HG02610 (cell line): Measurements from ENCODE around the gene PHF20.
A peak's percentile ranks its signal among the peaks of the same experiment; 100 is the strongest.
"Not testable (repeated sequence)": the region's sequence is repeated elsewhere in the genome, so short reads cannot be mapped to it uniquely, and the experiment has no call there.

Experiments used
- ATAC-seq: cut with Tn5 transposase; IDR thresholded peaks from one replicate; pipeline ENCODE4 v1.9.1; 2021; ENCODE audit warnings: mild to moderate bottlenecking, moderate library complexity; ENCODE audit not compliant: unreplicated experiment

The PHF20 gene

GRCh38 chr20:35882427-35883161 lies 110.8 kb downstream of the PHF20 start:
- not testable (repeated sequence) for ATAC-seq

- ATAC-seq, result no peak
Observed at GRCh38 chr20:35883336-35883777, 111.5 kb downstream of the PHF20 start.

- ATAC-seq, result no peak
Observed at GRCh38 chr20:35883778-35884540, 112.1 kb downstream of the PHF20 start.

- no peak for ATAC-seq
Observed at GRCh38 chr20:35884541-35884865, 112.7 kb downstream of the PHF20 start.

- ATAC-seq, result no peak
Observed at GRCh38 chr20:35885212-35885611, 113.4 kb downstream of the PHF20 start.

GRCh38 chr20:35886537-35886936 lies 114.7 kb downstream of the PHF20 start:
- ATAC-seq, result no peak

GRCh38 chr20:35887393-35888064 lies 115.7 kb downstream of the PHF20 start:
- no peak for ATAC-seq

GRCh38 chr20:35888657-35889056 lies 116.8 kb downstream of the PHF20 start:
- no peak for ATAC-seq

GRCh38 chr20:35891375-35891774 lies 119.6 kb downstream of the PHF20 start:
- ATAC-seq, result no peak

GRCh38 chr20:35892871-35893270 lies 121.1 kb downstream of the PHF20 start:
- no peak for ATAC-seq

- peak; percentile 94 for ATAC-seq
Observed at GRCh38 chr20:35893942-35894341, 122.1 kb downstream of the PHF20 start.

- not testable (repeated sequence) for ATAC-seq
Observed at GRCh38 chr20:35895516-35895915, 123.7 kb downstream of the PHF20 start.

- no peak for ATAC-seq
Observed at GRCh38 chr20:35899064-35899463, 127.2 kb downstream of the PHF20 start.

- ATAC-seq, result not testable (repeated sequence)
Observed at GRCh38 chr20:35901230-35901629, 129.4 kb downstream of the PHF20 start.

GRCh38 chr20:35901678-35902544 lies 130.1 kb downstream of the PHF20 start:
- no peak for ATAC-seq

- no peak for ATAC-seq
Observed at GRCh38 chr20:35902545-35902941, 130.7 kb downstream of the PHF20 start.

- ATAC-seq, result no peak
Observed at GRCh38 chr20:35903843-35904242, 132.0 kb downstream of the PHF20 start.

GRCh38 chr20:35904982-35905663 lies 133.3 kb downstream of the PHF20 start:
- ATAC-seq, result no peak

- ATAC-seq, result no peak
Observed at GRCh38 chr20:35907017-35907701, 135.3 kb downstream of the PHF20 start.

- ATAC-seq, result no peak
Observed at GRCh38 chr20:35908007-35908406, 136.2 kb downstream of the PHF20 start.
